Measurements from ENCODE around the gene CD9.

CD9 gene

DNA sequence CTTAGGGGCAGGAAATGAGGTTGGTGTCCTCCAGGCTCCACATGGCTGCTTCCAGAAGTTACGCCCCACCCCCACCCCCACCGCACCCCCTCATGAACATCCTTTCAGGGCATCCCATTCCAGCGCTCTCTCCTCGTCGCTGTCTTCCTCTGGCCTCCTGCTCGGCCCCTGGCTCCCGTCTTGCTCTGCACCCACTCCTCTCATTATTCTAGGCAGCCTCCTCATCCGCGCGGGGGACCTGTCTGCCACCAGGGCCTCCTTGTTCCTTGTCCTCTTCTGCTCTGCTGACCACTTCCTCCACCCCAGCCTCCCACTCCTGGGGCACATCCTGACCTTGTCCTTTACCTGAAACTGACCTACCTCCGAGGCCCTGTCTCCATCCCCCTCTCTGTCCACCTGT is 80.5 kb downstream of the CD9 start:
- peaks cover 14% of the 10 kb centered on the region for H3K4me1 ChIP-seq (ENCODE audit: insufficient read depth, low read length, severe bottlenecking)
- no peak overlapping the region for H3K9ac ChIP-seq (ENCODE audit: low read length)
- H3K4me2 ChIP-seq (ENCODE audit: low read length) = no peak overlapping the region

GRCh38 chr12:6281081-6281809 is 81.0 kb downstream of the CD9 start:
- TF ChIP-seq CTCF (IDR thresholded peaks at IDR 0.05; ENCODE audit: low read length) (no peak), EZH2 (IDR thresholded peaks at IDR 0.05; ENCODE audit: borderline replicate concordance, low read length) (no peak)
- Histone ChIP-seq H4K20me1 (ENCODE audit: insufficient read depth, low read length) (no peaks in the 10 kb centered on the region), H3K27me3 (ENCODE audit: insufficient read depth, low read length) (peaks cover 8% of the 10 kb centered on the region; the same call in 1 of the 2 replicates), H3K27ac (ENCODE audit: low read depth, low read length, poor library complexity, severe bottlenecking) (no peak overlapping the region), H3K4me1 (ENCODE audit: insufficient read depth, low read length, severe bottlenecking) (peaks cover 14% of the 10 kb centered on the region), H2AFZ (ENCODE audit: low read length) (no peak overlapping the region), H3K36me3 (ENCODE audit: insufficient read depth, low read length) (no peaks in the 10 kb centered on the region), H3K9me2 (ENCODE audit: low read depth, low read length) (no peaks in the 10 kb centered on the region), H3K4me3 (ENCODE audit: low read depth, low read length, poor library complexity, severe bottlenecking) (no peak overlapping the region), H3K4me2 (ENCODE audit: low read length) (no peak overlapping the region), H3K9ac (ENCODE audit: low read length) (no peak overlapping the region), H3K9me3 (ENCODE audit: low read length) (no peaks in the 10 kb centered on the region), H3K79me2 (ENCODE audit: insufficient read depth, low read length) (no peaks in the 10 kb centered on the region), H3F3A (ENCODE audit: insufficient read depth, low read length) (no peaks in the 10 kb centered on the region)

More for the DNA sequence above, 80.5 kb downstream of the CD9 start:
- no peak for TF ChIP-seq CTCF (IDR thresholded peaks at IDR 0.05; ENCODE audit: low read length)
- no peak for TF ChIP-seq EZH2 (IDR thresholded peaks at IDR 0.05; ENCODE audit: borderline replicate concordance, low read length)
- Histone ChIP-seq H3K79me2 (ENCODE audit: insufficient read depth, low read length) (no peaks in the 10 kb centered on the region), H2AFZ (ENCODE audit: low read length) (no peak overlapping the region), H3K9me2 (ENCODE audit: low read depth, low read length) (no peaks in the 10 kb centered on the region), H3K27ac (ENCODE audit: low read depth, low read length, poor library complexity, severe bottlenecking) (no peak overlapping the region), H3F3A (ENCODE audit: insufficient read depth, low read length) (no peaks in the 10 kb centered on the region), H3K27me3 (ENCODE audit: insufficient read depth, low read length) (peaks cover 8% of the 10 kb centered on the region; the same call in 1 of the 2 replicates), H3K36me3 (ENCODE audit: insufficient read depth, low read length) (no peaks in the 10 kb centered on the region), H3K9me3 (ENCODE audit: low read length) (no peaks in the 10 kb centered on the region), H3K4me3 (ENCODE audit: low read depth, low read length, poor library complexity, severe bottlenecking) (no peak overlapping the region), H4K20me1 (ENCODE audit: insufficient read depth, low read length) (no peaks in the 10 kb centered on the region)

GRCh38 chr12:6282453-6282840 is 82.2 kb downstream of the CD9 start:
- Histone ChIP-seq H3K9me2 (ENCODE audit: low read depth, low read length) (no peaks in the 10 kb centered on the region), H3K79me2 (ENCODE audit: insufficient read depth, low read length) (no peaks in the 10 kb centered on the region), H3F3A (ENCODE audit: insufficient read depth, low read length) (no peaks in the 10 kb centered on the region), H3K9me3 (ENCODE audit: low read length) (no peaks in the 10 kb centered on the region), H3K4me3 (ENCODE audit: low read depth, low read length, poor library complexity, severe bottlenecking) (no peak overlapping the region), H2AFZ (ENCODE audit: low read length) (no peak overlapping the region), H3K9ac (ENCODE audit: low read length) (no peak overlapping the region), H3K27me3 (ENCODE audit: insufficient read depth, low read length) (peaks cover 8% of the 10 kb centered on the region; the same call in 1 of the 2 replicates), H3K27ac (ENCODE audit: low read depth, low read length, poor library complexity, severe bottlenecking) (no peak overlapping the region), H3K4me2 (ENCODE audit: low read length) (no peak overlapping the region), H3K4me1 (ENCODE audit: insufficient read depth, low read length, severe bottlenecking) (peaks cover 14% of the 10 kb centered on the region), H3K36me3 (ENCODE audit: insufficient read depth, low read length) (no peaks in the 10 kb centered on the region), H4K20me1 (ENCODE audit: insufficient read depth, low read length) (no peaks in the 10 kb centered on the region)
- TF ChIP-seq CTCF (IDR thresholded peaks at IDR 0.05; ENCODE audit: low read length) = no peak
- TF ChIP-seq EZH2 (IDR thresholded peaks at IDR 0.05; ENCODE audit: borderline replicate concordance, low read length) = no peak

Measured in OCI-LY1 (cell line).